Heart right ventricle (tissue), 16 donors: ENCODE measurements around the gene TMEM130. TPM values are rescaled to one million over a fixed set of nuclear protein-coding genes. Genes with fewer than 3 reads are reported as not detected.

Source experiments
- ATAC-seq, 8 donors: fragments of 200-7000 bp; cut with Tn5 transposase; one replicate each; pipeline ENCODE4 v1.9.1; 2020; ENCODE audit warnings: mild to moderate bottlenecking in 8 of 8, moderate library complexity in 8 of 8, moderate number of reproducible peaks in 1 of 8
- DNase-seq, 2 donors: peaks; one replicate each; pipeline ENCODE4 v3.0.0-alpha.2; 2020
- H3K27ac ChIP-seq, 10 donors: fragments of 200-600 bp; sonication (generic) in 2 of 10; one replicate each; pipeline versions ENCODE4 v1.5.0 to v1.8.0; 2020 to 2022; ENCODE audit warnings: mild to moderate bottlenecking in 3 of 10
- H3K27me3 ChIP-seq, 7 donors: fragments of 200-600 bp; one replicate each; pipeline ENCODE4 v1.8.0; 2021 to 2022; ENCODE audit warnings: mild to moderate bottlenecking in 2 of 7
- H3K36me3 ChIP-seq, 9 donors: fragments of 200-600 bp; sonication (generic) in 1 of 9; one replicate each; pipeline versions ENCODE4 v1.5.0 to v1.8.0; 2020 to 2022; ENCODE audit warnings: mild to moderate bottlenecking in 2 of 9
- H3K4me1 ChIP-seq, 9 donors: fragments of 200-600 bp; sonication (generic) in 1 of 9; one replicate each; pipeline versions ENCODE4 v1.5.0 to v1.8.0; 2020 to 2022; ENCODE audit warnings: mild to moderate bottlenecking in 4 of 9
- H3K4me3 ChIP-seq, 10 donors: fragments of 200-600 bp; sonication (generic) in 2 of 10; one replicate each; pipeline versions ENCODE4 v1.5.0 to v1.8.0; 2020 to 2022; ENCODE audit warnings: mild to moderate bottlenecking in 7 of 10, moderate library complexity in 2 of 10
- H3K9me3 ChIP-seq, 11 donors: fragments of 200-600 bp in 10 of 11; sonication (generic) in 2 of 11; one replicate each; pipeline versions ENCODE4 v1.5.0 to v1.8.0; 2013 to 2022; ENCODE audit warnings: mild to moderate bottlenecking in 2 of 11, control low read depth in 1 of 11, moderate library complexity in 1 of 11
- CTCF ChIP-seq, 9 donors: fragments of 200-600 bp; sonication (generic) in 2 of 9; IDR thresholded peaks; one replicate each; pipeline versions ENCODE4 v1.5.0 to v1.8.0; 2021 to 2022; ENCODE audit warnings: antibody characterized with exemption in 9 of 9, mild to moderate bottlenecking in 5 of 9, moderate library complexity in 1 of 9
- WGBS, 2 donors: extraction: QIAGEN DNeasy Blood & Tissue Kit; methylation state at CpG; one replicate each; pipeline ENCODE4 v1.1.7; 2013; ENCODE audit warnings: inconsistent platforms in 1 of 2; 5-methylcytosine and 5-hydroxymethylcytosine counted together
- intact Hi-C, 10 donors: fragments of 100-400 bp; cut with DNase I; formaldehyde crosslinking; loops; one replicate each; pipeline versions ENCODE4 v1.11.1 to v1.14.2; 2022
- polyA plus RNA-seq, 2 donors: library from polyadenylated mRNA; stranded (reverse); fragments of 200-250 nt; gene quantifications; one replicate each; pipeline ENCODE4 v1.2.3, GENCODE V29; 2013
- total RNA-seq, 10 donors: library from RNA; stranded (reverse); fragmentation: NEBNext Ultra II Directional in 3 of 10; extraction: Animal tissue kit (Norgen Biotek cat#: 25700) in 3 of 10; gene quantifications; one replicate each; pipeline versions ENCODE4 v1.2.1 to v1.2.4, GENCODE V29; 2021 to 2023
- donor health status: Arrhythmogenic right ventricular cardiomyopathy.
- donor health status: ischemic (EF 13 %, LVEDD 7.1; RV severe dilation, severe dysfunction).
- donor health status: healthy with polysubstance abuse.
- donor health status: DM: no; HTN: yes; CAD: no.
- donor health status: DM: no; HTN: no; CAD: no.
- donor health status: ischemic (EF 25% LVEDD 6.9; RV normal size, moderate dysfunction).
- donor health status: ischemic (EF 25% LVEDD 5.7; RV mildly dilated, moderate dysfunction).
- donor health status: healthy.
- donor health status: DM: yes; HTN: yes; CAD: no.
- donor health status: Ischemic cardiomyopathy.
- donor health status: ischemic (EF 35%, LVEDD 5.7; RV mildly dilated, moderate dysfunction).
- donor health status: nonischemic (EF 11% LVEDD 7.7; RV severe dilation, severe dysfunction).
- donor health status: DM: yes; HTN: yes; CAD: no.
- donor health status: PGD.
- donor health status: ischemic (EF 29% LVEDD 5.4; RV normal size, mild dysfunction).
- donor health status: nonischemic (EF 23%, LVEDD 6.1; RV moderate dilation, normal function).

Gene TMEM130
- total and polyA plus RNA-seq, 12 donors = 0.12 to 1.5 (median 0.25) TPM; not detected in 8

DNA sequence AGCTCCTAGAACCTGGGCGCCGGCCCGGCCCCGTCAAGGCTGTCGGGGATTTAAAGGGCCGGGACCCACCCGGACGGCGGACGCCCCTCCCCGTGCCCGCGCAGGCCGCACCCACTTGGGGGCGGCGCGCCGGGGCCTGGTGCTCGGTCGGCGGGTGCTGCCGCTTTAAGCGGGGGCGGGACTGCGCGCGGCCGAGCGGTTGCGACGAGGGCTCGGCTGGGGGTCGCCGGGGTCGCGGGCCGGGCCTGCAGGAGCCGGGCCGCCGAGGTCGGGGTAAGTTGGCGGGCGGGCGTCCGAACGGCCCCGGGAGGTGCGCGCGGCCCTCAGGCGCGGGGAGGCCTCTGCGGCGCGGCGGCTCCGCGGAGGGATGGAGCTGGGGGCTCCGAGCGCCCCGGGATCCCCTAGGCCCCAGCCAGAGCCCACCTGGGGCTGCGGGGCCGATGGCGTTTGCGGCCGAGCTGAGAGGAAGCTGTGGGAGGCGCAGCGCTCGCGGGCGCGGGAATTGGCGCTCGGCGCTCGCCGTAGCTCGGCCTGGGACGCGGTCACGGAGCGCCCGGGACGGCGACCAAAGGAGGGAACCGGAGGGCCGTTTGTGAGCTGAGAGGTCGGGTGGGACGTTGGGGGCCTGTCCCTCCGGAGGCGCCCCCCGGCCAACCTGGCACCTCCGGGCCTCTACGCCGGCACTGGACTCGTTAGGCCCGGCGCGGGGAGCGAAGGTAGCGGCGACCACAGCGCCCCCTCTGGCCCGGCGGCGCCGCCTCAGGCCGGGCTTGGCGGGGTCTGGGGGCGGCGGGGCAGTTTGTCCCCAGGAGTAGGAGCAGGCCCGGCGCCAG lies 8.8 kb upstream of the TMEM130 start, which contains the start of gene TRRAP:
TRRAP (plus strand) TSS at position 168 of the 833 bp plus-strand sequence. CDS start 2,619 bp downstream, outside the sequence.
- intact Hi-C loops = no loop called here
- WGBS, 2 donors = 0% methylated on average over 94 to 113 of the region's 113 CpGs

GRCh38 chr7:98877692-98878364 lies 8.0 kb upstream of the TMEM130 start:
- peaks cover 0 to 22% (median 14%) of the 10 kb centered on the region in 9 donors for H3K4me1 ChIP-seq
- peak overlapping the region; percentile 80 to 100 (median 98) for H3K4me3 ChIP-seq
- TF ChIP-seq CTCF (IDR thresholded peaks at IDR 0.05) = no peak
- WGBS, 2 donors = 26% methylated on average over 18 of the region's 18 CpGs
- DNase-seq (no peak), ATAC-seq (peak in 7 of 8 donors; percentile 2 to 29 (median 21))
- H3K27ac ChIP-seq = peak overlapping the region; percentile 97 to 99 (median 98)
- H3K36me3 ChIP-seq = peaks cover 0 to 21% (median 11%) of the 10 kb centered on the region in 9 donors
- intact Hi-C loops = no loop called here
- H3K27me3 ChIP-seq = peaks cover 0 to 2% (median 0%) of the 10 kb centered on the region in 7 donors
- H3K9me3 ChIP-seq = no peaks in the 10 kb centered on the region

More for the DNA sequence above, 8.8 kb upstream of the TMEM130 start, which contains the start of gene TRRAP:
- Histone ChIP-seq H3K36me3 (peaks cover 0 to 29% (median 15%) of the 10 kb centered on the region in 9 donors), H3K4me1 (peaks cover 0 to 22% (median 14%) of the 10 kb centered on the region in 9 donors), H3K27me3 (peaks cover 0 to 2% (median 0%) of the 10 kb centered on the region in 7 donors), H3K27ac (peak within 1 kb of the TSS; percentile 97 to 99 (median 98)), H3K4me3 (peak within 1 kb of the TSS; percentile 80 to 100 (median 98)), H3K9me3 (no peaks in the 10 kb centered on the region)
- peak; percentile 83 to 95 (median 86) for ATAC-seq
- peak; percentile 90 to 99 (median 96) for TF ChIP-seq CTCF (IDR thresholded peaks at IDR 0.05)
- DNase-seq = peak; percentile 69 to 78

DNA sequence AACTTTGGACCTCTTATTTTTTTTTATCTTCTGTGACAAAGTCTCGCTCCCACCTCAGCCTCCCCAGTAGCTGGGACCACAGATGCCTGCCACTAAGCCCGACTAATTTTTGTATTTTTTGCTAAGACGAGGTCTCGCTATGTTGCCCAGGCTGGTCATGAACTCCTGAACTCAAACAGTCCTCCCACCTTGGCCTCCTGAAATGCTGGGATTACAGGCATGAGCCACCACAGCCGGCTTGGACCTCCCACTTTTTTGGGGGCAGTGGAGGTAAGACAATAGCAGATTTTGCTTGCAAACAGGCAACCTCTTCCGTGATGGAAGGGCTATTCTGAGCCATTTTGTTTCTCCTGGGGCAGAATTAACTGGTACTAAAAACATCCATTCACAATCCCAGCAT lies 7.3 kb upstream of the TMEM130 start:
- Histone ChIP-seq H3K27me3 (peaks cover 0 to 8% (median under 1%) of the 10 kb centered on the region in 7 donors), H3K36me3 (peaks cover 0 to 14% (median 7%) of the 10 kb centered on the region in 9 donors), H3K27ac (no peak overlapping the region), H3K4me1 (peaks cover 0 to 22% (median 14%) of the 10 kb centered on the region in 9 donors), H3K9me3 (no peaks in the 10 kb centered on the region), H3K4me3 (peak overlapping the region in 1 of 10 donors; percentile 98)
- ATAC-seq = no peak
- no peak for TF ChIP-seq CTCF (IDR thresholded peaks at IDR 0.05)
- intact Hi-C loops = no loop called here
- 89 to 90% methylated on average over 6 of the region's 6 CpGs for WGBS, 2 donors
- DNase-seq = no peak

GRCh38 chr7:98875501-98875900 lies 5.7 kb upstream of the TMEM130 start:
- WGBS, 2 donors = 82 to 89% methylated on average over 9 of the region's 9 CpGs
- Histone ChIP-seq H3K4me3 (no peak overlapping the region), H3K27me3 (peaks cover 0 to 24% (median 16%) of the 10 kb centered on the region in 7 donors), H3K36me3 (no peaks in the 10 kb centered on the region), H3K4me1 (peaks cover 0 to 26% (median 15%) of the 10 kb centered on the region in 9 donors), H3K27ac (no peak overlapping the region), H3K9me3 (no peaks in the 10 kb centered on the region)
- no peak for TF ChIP-seq CTCF (IDR thresholded peaks at IDR 0.05)
- ATAC-seq (no peak), DNase-seq (no peak)
- intact Hi-C loops = no loop called here
